ENCODE measurements around the gene YBX2.

GRCh38 chr17:7321466-7321865 is 27.0 kb upstream of the YBX2 start:
- TF ChIP-seq EZH2 (IDR thresholded peaks at IDR 0.05; ENCODE audit: insufficient read depth, poor library complexity, severe bottlenecking): no peak
- TF ChIP-seq EZH2phosphoT487 (IDR thresholded peaks at IDR 0.05; ENCODE audit: insufficient read depth, low read depth): no peak
